Smooth muscle cell (in vitro differentiated cells): ENCODE results near the gene EPHX1. TPM values are rescaled to one million over a fixed set of nuclear protein-coding genes. Genes with fewer than 3 reads are reported as not detected.

Experiments used
- DNase-seq: peaks from one replicate; lab custom pipeline; 2025; ENCODE audit not compliant: unreplicated experiment; lab: John Stamatoyannopoulos, UW
- H2AFZ ChIP-seq: fragments of 200-600 bp; sonication (generic); 2 replicates; pipeline ENCODE4 v1.6.0; 2016; ENCODE audit warnings: antibody characterized with exemption, low read depth, mild to moderate bottlenecking
- H3F3A ChIP-seq: fragments of 200-600 bp; sonication (generic); 2 replicates; pipeline ENCODE4 v1.6.0; 2017; ENCODE audit warnings: antibody characterized with exemption, low read depth
- H3K27ac ChIP-seq: fragments of 200-600 bp; sonication (generic); 2 replicates; pipeline ENCODE4 v1.5.1; 2016; ENCODE audit warnings: low read depth, mild to moderate bottlenecking
- H3K27me3 ChIP-seq: fragments of 200-600 bp; sonication (generic); 2 replicates; pipeline ENCODE4 v1.6.1; 2016; ENCODE audit warnings: low read depth, mild to moderate bottlenecking
- H3K36me3 ChIP-seq: fragments of 200-600 bp; sonication (generic); 2 replicates; pipeline ENCODE4 v1.5.1; 2016; ENCODE audit warnings: low read depth
- H3K4me1 ChIP-seq: fragments of 200-600 bp; sonication (generic); 2 replicates; pipeline ENCODE4 v1.5.1; 2016; ENCODE audit warnings: low read depth
- H3K4me2 ChIP-seq: fragments of 200-600 bp; sonication (generic); 2 replicates; pipeline ENCODE4 v1.6.0; 2016; ENCODE audit warnings: mild to moderate bottlenecking
- H3K4me3 ChIP-seq: fragments of 200-600 bp; sonication (generic); 2 replicates; pipeline ENCODE4 v1.5.1; 2016; ENCODE audit warnings: mild to moderate bottlenecking
- H3K79me2 ChIP-seq: fragments of 200-600 bp; sonication (generic); 2 replicates; pipeline ENCODE4 v1.6.0; 2016; ENCODE audit warnings: low read depth, mild to moderate bottlenecking
- H3K9ac ChIP-seq: fragments of 200-600 bp; sonication (generic); 2 replicates; pipeline ENCODE4 v1.6.0; 2016; ENCODE audit warnings: low read depth
- H3K9me3 ChIP-seq: fragments of 200-600 bp; sonication (generic); replicated peaks from 2 replicates; pipeline ENCODE4 v1.5.1; 2016; ENCODE audit warnings: low read depth
- H4K20me1 ChIP-seq: fragments of 200-600 bp; sonication (generic); 2 replicates; pipeline ENCODE4 v1.6.0; 2016; ENCODE audit warnings: low read depth
- CTCF ChIP-seq: fragments of 200-600 bp; sonication (generic); IDR thresholded peaks from 2 replicates; pipeline ENCODE4 v1.5.1; 2017; ENCODE audit warnings: borderline replicate concordance, mild to moderate bottlenecking, antibody characterized with exemption; ENCODE audit not compliant: insufficient read depth, poor library complexity, severe bottlenecking
- WGBS: methylation state at CpG from one replicate; pipeline ENCODE4 v1.1.7; 2016; ENCODE audit warnings: low lambda C conversion rate; 5-methylcytosine and 5-hydroxymethylcytosine counted together
- polyA plus RNA-seq: library from polyadenylated mRNA; unstranded; fragments of >200 nt; fragmentation: Nextera tagmentation; extraction: Ambion mirVana; gene quantifications from 2 replicates; pipeline ENCODE4 v1.2.1, GENCODE V29; 2016
- total RNA-seq: library from RNA; depleted of rRNA; stranded (reverse); fragments of >200 nt; gene quantifications from 2 replicates; pipeline ENCODE4 v1.2.3, GENCODE V29; 2014

The EPHX1 gene
- total and polyA plus RNA-seq, 2 experiments from 2014 or later, result 16.1 to 22.2 TPM

DNA sequence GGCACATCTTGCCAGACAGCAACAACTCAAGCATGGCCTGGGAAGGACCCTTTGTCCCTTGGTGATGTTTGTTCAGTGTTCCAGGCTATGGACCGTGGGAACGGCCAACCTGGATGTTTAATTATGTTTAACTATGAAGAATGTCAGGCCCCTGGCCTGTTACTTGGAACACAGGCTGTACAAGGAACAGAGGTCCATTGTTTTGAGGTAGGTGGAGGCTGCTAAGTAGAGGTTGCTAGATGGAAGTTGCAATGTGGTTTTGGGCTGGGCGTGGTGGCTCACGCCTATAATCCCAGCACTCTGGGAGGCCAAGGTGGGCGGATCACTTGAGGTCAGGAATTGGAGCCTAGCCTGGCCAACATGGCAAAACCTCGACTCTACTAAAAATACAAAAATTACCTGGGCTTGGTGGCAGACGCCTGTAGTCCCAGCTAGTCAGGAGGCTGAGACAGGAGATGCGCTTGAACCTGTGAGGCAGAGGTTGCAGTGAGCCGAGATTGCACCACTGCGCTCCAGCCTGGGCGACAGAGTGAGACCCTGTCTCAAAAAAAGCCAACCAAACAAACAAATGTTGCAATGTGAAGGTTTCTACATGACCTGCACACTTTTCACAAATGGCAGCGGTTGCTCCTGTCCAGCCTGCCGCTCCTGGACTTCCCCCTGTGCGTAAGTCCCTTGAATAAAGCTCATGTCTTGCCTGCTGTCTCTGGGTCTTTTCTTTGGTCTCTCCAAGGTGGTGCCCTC lies 81.5 kb downstream of the EPHX1 start:
- WGBS, result 90% methylated on average over 14 of the region's 14 CpGs
- Histone ChIP-seq H3K4me3 (no peak overlapping the region), H3K9me3 (no peaks in the 10 kb centered on the region), H3K4me1 (no peaks in the 10 kb centered on the region), H3F3A (no peaks in the 10 kb centered on the region), H3K4me2 (no peak overlapping the region), H4K20me1 (no peaks in the 10 kb centered on the region), H3K9ac (no peak overlapping the region), H3K27ac (no peak overlapping the region), H2AFZ (no peak overlapping the region), H3K27me3 (peaks cover 6% of the 10 kb centered on the region), H3K79me2 (no peaks in the 10 kb centered on the region), H3K36me3 (no peaks in the 10 kb centered on the region)
- TF ChIP-seq CTCF, result no peak
- DNase-seq, result no peak

DNA sequence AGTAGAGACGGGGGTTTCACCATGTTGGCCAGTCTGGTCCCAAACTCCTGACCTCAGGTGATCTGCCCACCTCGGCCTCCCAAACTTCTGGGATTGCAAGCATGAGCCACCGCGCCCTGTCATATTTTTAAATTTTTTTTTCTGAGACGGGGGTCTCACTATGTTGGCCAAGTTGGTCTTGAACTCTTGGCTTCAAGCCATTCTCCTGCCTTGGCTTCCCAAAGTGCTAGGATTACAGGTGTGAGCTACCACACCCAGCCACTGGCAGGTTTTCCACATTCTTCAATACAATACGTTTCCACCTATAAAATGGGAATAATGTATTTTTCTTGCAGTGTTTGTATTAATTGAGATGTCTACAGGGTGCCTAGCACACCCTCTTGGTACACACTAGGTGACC lies 82.4 kb downstream of the EPHX1 start:
- Histone ChIP-seq H4K20me1 (no peaks in the 10 kb centered on the region), H3K27me3 (no peaks in the 10 kb centered on the region), H3K27ac (no peak overlapping the region), H3K9ac (no peak overlapping the region), H3K4me2 (no peak overlapping the region), H2AFZ (no peak overlapping the region), H3K4me3 (no peak overlapping the region), H3F3A (no peaks in the 10 kb centered on the region), H3K79me2 (no peaks in the 10 kb centered on the region), H3K36me3 (no peaks in the 10 kb centered on the region), H3K9me3 (no peaks in the 10 kb centered on the region), H3K4me1 (no peaks in the 10 kb centered on the region)
- DNase-seq, result no peak
- WGBS, result 94% methylated on average over 6 of the region's 6 CpGs
- TF ChIP-seq CTCF, result no peak

Other genes with a start within 250 kb of the EPHX1 start
- 147 and 170 TPM in 2 replicates for gene ENAH, start 157.0 kb upstream of the EPHX1 start, total RNA-seq
- 39.3 and 70.5 TPM in 2 replicates for gene ENAH, start 157.0 kb upstream of the EPHX1 start, polyA plus RNA-seq
- 394 and 449 TPM in 2 replicates for gene SRP9, start 32.3 kb upstream of the EPHX1 start, total RNA-seq
- 301 TPM in 2 replicates for gene SRP9, start 32.3 kb upstream of the EPHX1 start, polyA plus RNA-seq
- 12.0 and 12.3 TPM in 2 replicates for gene TMEM63A, start 72.3 kb downstream of the EPHX1 start, total RNA-seq
- gene TMEM63A, start 72.3 kb downstream of the EPHX1 start, polyA plus RNA-seq, result 10.9 and 17.9 TPM in 2 replicates
- gene LEFTY1, start 79.0 kb downstream of the EPHX1 start, total RNA-seq, result not detected in 2 replicates
- 0.46 TPM in 1 of 2 replicates, not detected in the other for gene LEFTY1, start 79.0 kb downstream of the EPHX1 start, polyA plus RNA-seq
- 15.1 and 20.1 TPM in 2 replicates for gene PYCR2, start 114.1 kb downstream of the EPHX1 start, total RNA-seq
- 40.5 and 44.3 TPM in 2 replicates for gene PYCR2, start 114.1 kb downstream of the EPHX1 start, polyA plus RNA-seq
- 0.09 and 0.36 TPM in 2 replicates for gene LEFTY2, start 131.1 kb downstream of the EPHX1 start, total RNA-seq
- gene LEFTY2, start 131.1 kb downstream of the EPHX1 start, polyA plus RNA-seq, result 0.25 and 2.3 TPM in 2 replicates
- 30.5 and 33.3 TPM in 2 replicates for gene SDE2, start 189.2 kb downstream of the EPHX1 start, total RNA-seq
- gene SDE2, start 189.2 kb downstream of the EPHX1 start, polyA plus RNA-seq, result 15.1 and 20.2 TPM in 2 replicates